T-helper 1 cell treated with Interleukin-12 subunit alpha and Interleukin-12 subunit beta and Interleukin-4 antibody, amounts not matched to agents 30 μg/mL and 1 μg/mL, for 36 hours (primary cell): Measurements from ENCODE around the gene TSPAN15.

ENCODE experiments used
- H3K27ac Mint-ChIP-seq: one replicate; pipeline ENCODE4 v1.8.0; 2021; ENCODE audit warnings: mild to moderate bottlenecking, mixed read lengths
- H3K27me3 Mint-ChIP-seq: one replicate; pipeline ENCODE4 v1.8.0; 2021; ENCODE audit warnings: low read depth, mixed read lengths
- H3K36me3 Mint-ChIP-seq: one replicate; pipeline ENCODE4 v1.8.0; 2021; ENCODE audit warnings: low read depth, mixed read lengths
- H3K4me1 Mint-ChIP-seq: one replicate; pipeline ENCODE4 v1.8.0; 2021; ENCODE audit warnings: low read depth, mixed read lengths
- H3K4me3 Mint-ChIP-seq: one replicate; pipeline ENCODE4 v1.8.0; 2021; ENCODE audit warnings: mild to moderate bottlenecking, moderate library complexity, mixed read lengths
- H3K9me3 Mint-ChIP-seq: one replicate; pipeline ENCODE4 v1.8.0; 2021; ENCODE audit warnings: mixed read lengths

TSPAN15 gene

GRCh38 chr10:69451209-69451783 lies at the start of gene TSPAN15:
TSPAN15 (plus strand) TSS chr10:69451465; CDS start chr10:69451595, 130 bp downstream.
- H3K36me3 Mint-ChIP-seq = no peaks in the 10 kb centered on the region
- H3K27ac Mint-ChIP-seq = peak within 1 kb of the TSS; percentile 24

GRCh38 chr10:69402386-69402785 lies 48.9 kb upstream of the TSPAN15 start:
- Mint-ChIP-seq H3K27me3 (no peaks in the 10 kb centered on the region), H3K4me3 (no peak overlapping the region), H3K27ac (no peak overlapping the region), H3K4me1 (no peaks in the 10 kb centered on the region), H3K9me3 (no peaks in the 10 kb centered on the region), H3K36me3 (peaks cover 45% of the 10 kb centered on the region)

More at GRCh38 chr10:69451209-69451783, at the start of gene TSPAN15:
- peak within 1 kb of the TSS; percentile 89 for H3K4me3 Mint-ChIP-seq
- peaks cover 16% of the 10 kb centered on the region for H3K27me3 Mint-ChIP-seq
- no peaks in the 10 kb centered on the region for H3K9me3 Mint-ChIP-seq
- H3K4me1 Mint-ChIP-seq = peaks cover 21% of the 10 kb centered on the region

DNA sequence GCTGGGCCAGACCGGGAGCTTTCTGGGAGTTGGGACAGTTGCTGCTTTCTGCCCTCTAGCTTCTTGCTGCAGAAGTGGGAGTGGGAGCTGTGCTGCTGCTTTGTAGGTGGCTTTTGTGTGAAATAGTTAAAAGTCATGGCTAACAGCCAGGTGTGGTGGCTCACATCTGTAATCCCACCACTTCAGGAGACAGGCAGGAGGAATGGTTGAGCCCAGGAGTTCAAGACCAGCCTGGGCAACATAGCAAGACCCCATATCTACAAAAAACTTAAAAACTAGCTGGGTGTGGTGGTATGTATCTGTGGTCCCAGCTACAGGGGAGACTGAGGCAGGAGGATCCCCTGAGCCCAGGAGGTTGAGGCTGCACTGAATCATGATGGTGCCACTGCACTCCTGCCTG lies 48.2 kb upstream of the TSPAN15 start:
- H3K27ac Mint-ChIP-seq = no peak overlapping the region
- H3K4me3 Mint-ChIP-seq = no peak overlapping the region
- peaks cover 5% of the 10 kb centered on the region for H3K4me1 Mint-ChIP-seq
- H3K36me3 Mint-ChIP-seq = peaks cover 43% of the 10 kb centered on the region
- H3K9me3 Mint-ChIP-seq = no peaks in the 10 kb centered on the region
- no peaks in the 10 kb centered on the region for H3K27me3 Mint-ChIP-seq

GRCh38 chr10:69403519-69403918 lies 47.7 kb upstream of the TSPAN15 start:
- no peak overlapping the region for H3K4me3 Mint-ChIP-seq
- H3K36me3 Mint-ChIP-seq = peaks cover 40% of the 10 kb centered on the region
- no peaks in the 10 kb centered on the region for H3K9me3 Mint-ChIP-seq
- no peak overlapping the region for H3K27ac Mint-ChIP-seq
- no peaks in the 10 kb centered on the region for H3K27me3 Mint-ChIP-seq
- peaks cover 9% of the 10 kb centered on the region for H3K4me1 Mint-ChIP-seq

GRCh38 chr10:69404786-69405185 lies 46.5 kb upstream of the TSPAN15 start:
- H3K4me1 Mint-ChIP-seq = peaks cover 10% of the 10 kb centered on the region
- no peak overlapping the region for H3K4me3 Mint-ChIP-seq
- peaks cover 32% of the 10 kb centered on the region for H3K36me3 Mint-ChIP-seq
- H3K9me3 Mint-ChIP-seq = no peaks in the 10 kb centered on the region
- no peaks in the 10 kb centered on the region for H3K27me3 Mint-ChIP-seq
- H3K27ac Mint-ChIP-seq = no peak overlapping the region

GRCh38 chr10:69405221-69405620 lies 46.0 kb upstream of the TSPAN15 start:
- Mint-ChIP-seq H3K36me3 (peaks cover 32% of the 10 kb centered on the region), H3K4me3 (no peak overlapping the region), H3K4me1 (peaks cover 10% of the 10 kb centered on the region), H3K27ac (no peak overlapping the region), H3K27me3 (no peaks in the 10 kb centered on the region), H3K9me3 (no peaks in the 10 kb centered on the region)

DNA sequence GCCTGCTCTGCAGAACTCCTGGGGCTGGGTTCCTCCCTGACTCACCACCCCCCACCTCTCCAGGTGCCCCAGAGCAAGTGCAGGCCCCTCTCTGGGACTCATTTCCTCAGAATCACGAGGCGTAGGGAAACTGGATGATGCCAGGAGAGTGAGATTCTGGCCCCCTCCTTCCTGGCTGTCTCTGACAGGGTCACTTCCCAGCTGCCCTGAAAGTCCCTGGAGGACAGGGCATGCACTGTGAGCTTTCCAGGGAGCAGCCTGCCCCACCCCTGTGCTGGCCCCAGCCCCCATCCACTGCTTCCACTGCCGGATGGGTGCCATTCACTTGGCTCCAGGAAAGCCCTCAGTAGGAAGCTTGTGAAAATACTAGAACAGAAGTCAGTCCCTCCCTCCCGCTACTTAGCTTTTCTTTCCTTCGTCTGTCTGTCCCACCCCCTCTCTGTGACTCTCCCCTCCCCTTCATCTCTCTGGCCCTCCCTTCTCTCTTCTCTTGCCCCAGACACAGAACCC lies 44.9 kb upstream of the TSPAN15 start:
- Mint-ChIP-seq H3K4me3 (no peak overlapping the region), H3K36me3 (peaks cover 22% of the 10 kb centered on the region), H3K27me3 (no peaks in the 10 kb centered on the region), H3K9me3 (no peaks in the 10 kb centered on the region), H3K4me1 (peaks cover 13% of the 10 kb centered on the region), H3K27ac (no peak overlapping the region)

- no peaks in the 10 kb centered on the region for H3K27me3 Mint-ChIP-seq
- no peak overlapping the region for H3K4me3 Mint-ChIP-seq
- peaks cover 13% of the 10 kb centered on the region for H3K4me1 Mint-ChIP-seq
These were observed 44.3 kb upstream of the TSPAN15 start for GRCh38 chr10:69406816-69407580.

GRCh38 chr10:69407621-69408301 lies 43.5 kb upstream of the TSPAN15 start:
- no peaks in the 10 kb centered on the region for H3K27me3 Mint-ChIP-seq
- no peak overlapping the region for H3K27ac Mint-ChIP-seq
- H3K4me3 Mint-ChIP-seq = peak overlapping the region; percentile 74
- H3K4me1 Mint-ChIP-seq = peaks cover 13% of the 10 kb centered on the region
- H3K36me3 Mint-ChIP-seq = peaks cover 11% of the 10 kb centered on the region
- H3K9me3 Mint-ChIP-seq = no peaks in the 10 kb centered on the region

More at GRCh38 chr10:69406816-69407580, 44.3 kb upstream of the TSPAN15 start:
- Mint-ChIP-seq H3K36me3 (peaks cover 17% of the 10 kb centered on the region), H3K9me3 (no peaks in the 10 kb centered on the region), H3K27ac (no peak overlapping the region)

GRCh38 chr10:69408318-69409175 lies 42.7 kb upstream of the TSPAN15 start:
- H3K4me1 Mint-ChIP-seq = peaks cover 15% of the 10 kb centered on the region
- H3K27ac Mint-ChIP-seq = peak overlapping the region; percentile 88
- H3K36me3 Mint-ChIP-seq = peaks cover 9% of the 10 kb centered on the region
- H3K9me3 Mint-ChIP-seq = no peaks in the 10 kb centered on the region
- H3K27me3 Mint-ChIP-seq = no peaks in the 10 kb centered on the region
- H3K4me3 Mint-ChIP-seq = peak overlapping the region; percentile 74

GRCh38 chr10:69409176-69409495 lies 42.1 kb upstream of the TSPAN15 start:
- Mint-ChIP-seq H3K4me1 (peaks cover 15% of the 10 kb centered on the region), H3K36me3 (peaks cover 5% of the 10 kb centered on the region)

DNA sequence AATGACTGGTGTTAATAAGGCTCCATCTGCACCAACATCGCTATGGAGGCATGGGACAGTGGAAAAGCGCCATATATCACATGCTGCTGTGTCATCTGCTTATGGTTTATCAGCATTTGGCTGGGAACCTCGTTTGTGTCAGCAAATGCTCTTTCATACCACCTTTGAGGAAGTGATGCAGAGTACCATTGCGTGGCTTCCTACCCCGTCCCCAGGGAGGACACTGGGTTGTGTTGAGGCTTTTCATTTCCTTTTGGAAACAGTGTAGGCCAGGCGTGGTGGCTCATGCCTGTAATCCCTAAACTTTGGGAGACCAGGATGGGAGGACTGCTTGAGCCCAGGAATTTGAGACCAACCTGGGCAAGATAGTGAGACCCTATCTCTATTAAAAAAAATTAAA lies 41.3 kb upstream of the TSPAN15 start:
- peaks cover 15% of the 10 kb centered on the region for H3K4me1 Mint-ChIP-seq
- no peak overlapping the region for H3K4me3 Mint-ChIP-seq
- H3K9me3 Mint-ChIP-seq = no peaks in the 10 kb centered on the region
- no peaks in the 10 kb centered on the region for H3K36me3 Mint-ChIP-seq
- H3K27ac Mint-ChIP-seq = no peak overlapping the region
- H3K27me3 Mint-ChIP-seq = no peaks in the 10 kb centered on the region

More at GRCh38 chr10:69409176-69409495, 42.1 kb upstream of the TSPAN15 start:
- no peak overlapping the region for H3K4me3 Mint-ChIP-seq
- peak overlapping the region; percentile 59 for H3K27ac Mint-ChIP-seq
- H3K9me3 Mint-ChIP-seq = no peaks in the 10 kb centered on the region
- H3K27me3 Mint-ChIP-seq = no peaks in the 10 kb centered on the region

DNA sequence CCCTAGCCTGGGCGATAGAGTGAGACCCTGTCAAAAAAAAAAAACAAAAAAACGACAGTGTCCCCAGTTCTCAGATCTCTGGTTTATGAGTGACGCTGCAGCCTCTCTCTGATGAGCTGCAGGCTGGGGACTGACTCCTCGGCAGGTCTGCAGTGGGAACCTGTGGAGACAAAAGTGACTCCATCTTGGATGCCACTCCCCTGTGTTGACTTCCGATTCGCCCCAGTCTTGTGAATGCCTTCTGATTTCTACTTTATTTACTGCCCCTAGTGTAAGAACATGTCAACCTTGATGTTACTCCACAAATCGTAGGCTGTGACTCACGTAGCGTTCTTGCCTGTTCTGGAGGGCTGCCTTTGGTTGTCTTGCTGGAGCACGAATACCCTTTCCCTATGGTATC lies 40.8 kb upstream of the TSPAN15 start:
- Mint-ChIP-seq H3K4me3 (no peak overlapping the region), H3K27ac (no peak overlapping the region), H3K9me3 (no peaks in the 10 kb centered on the region), H3K27me3 (no peaks in the 10 kb centered on the region), H3K4me1 (peaks cover 15% of the 10 kb centered on the region), H3K36me3 (no peaks in the 10 kb centered on the region)

- Mint-ChIP-seq H3K27me3 (no peaks in the 10 kb centered on the region), H3K27ac (no peak overlapping the region), H3K4me3 (no peak overlapping the region), H3K36me3 (no peaks in the 10 kb centered on the region), H3K9me3 (no peaks in the 10 kb centered on the region), H3K4me1 (peaks cover 15% of the 10 kb centered on the region)
These were observed 39.8 kb upstream of the TSPAN15 start for GRCh38 chr10:69411476-69411875.
